RWPE2 (cell line): ENCODE results near the gene IGFALS.

Source experiments
- ATAC-seq: fragments of 200-7000 bp; cut with Tn5 transposase; 3 replicates; pipeline ENCODE4 v1.9.1; 2021; ENCODE audit warnings: low read depth
- DNase-seq: peaks from one replicate; pipeline ENCODE4 v3.0.0-alpha.2; 2020; ENCODE audit warnings: low spot score
- H3K27ac ChIP-seq: fragments of 450-650 bp; 2 replicates; pipeline ENCODE4 v1.5.1; 2017; ENCODE audit warnings: mild to moderate bottlenecking; ENCODE audit not compliant: poor library complexity, severe bottlenecking
- H3K27me3 ChIP-seq: fragments of 250-450 bp; sonication (Bioruptor Pico); 2 replicates; pipeline ENCODE4 v1.5.1; 2021; ENCODE audit warnings: mild to moderate bottlenecking, moderate library complexity; ENCODE audit not compliant: insufficient read depth, poor library complexity, severe bottlenecking
- H3K36me3 ChIP-seq: fragments of 250-450 bp; sonication (Bioruptor Pico); 2 replicates; pipeline ENCODE4 v1.5.1; 2020; ENCODE audit warnings: low read depth, mild to moderate bottlenecking, moderate library complexity
- H3K4me1 ChIP-seq: fragments of 250-450 bp; sonication (Bioruptor Pico); 2 replicates; pipeline ENCODE4 v1.5.1; 2021; ENCODE audit warnings: mild to moderate bottlenecking, moderate library complexity; ENCODE audit not compliant: insufficient read depth, poor library complexity, severe bottlenecking
- H3K4me3 ChIP-seq: fragments of 250-450 bp; sonication (Bioruptor Pico); 2 replicates; pipeline ENCODE4 v1.5.1; 2021; ENCODE audit warnings: mild to moderate bottlenecking, moderate library complexity; ENCODE audit not compliant: severe bottlenecking
- H3K9me3 ChIP-seq: fragments of 250-450 bp; sonication (Bioruptor Pico); 2 replicates; pipeline ENCODE4 v1.5.1; 2021; ENCODE audit warnings: mild to moderate bottlenecking, moderate library complexity; ENCODE audit not compliant: severe bottlenecking
- TF ChIP-seq, protein P1 (sequence below): fragments of 450-650 bp; IDR thresholded peaks from one replicate; pipeline ENCODE4 v1.5.1; 2017; ENCODE audit warnings: mild to moderate bottlenecking, moderate library complexity; ENCODE audit not compliant: poor library complexity, severe bottlenecking

IGFALS gene

DNA sequence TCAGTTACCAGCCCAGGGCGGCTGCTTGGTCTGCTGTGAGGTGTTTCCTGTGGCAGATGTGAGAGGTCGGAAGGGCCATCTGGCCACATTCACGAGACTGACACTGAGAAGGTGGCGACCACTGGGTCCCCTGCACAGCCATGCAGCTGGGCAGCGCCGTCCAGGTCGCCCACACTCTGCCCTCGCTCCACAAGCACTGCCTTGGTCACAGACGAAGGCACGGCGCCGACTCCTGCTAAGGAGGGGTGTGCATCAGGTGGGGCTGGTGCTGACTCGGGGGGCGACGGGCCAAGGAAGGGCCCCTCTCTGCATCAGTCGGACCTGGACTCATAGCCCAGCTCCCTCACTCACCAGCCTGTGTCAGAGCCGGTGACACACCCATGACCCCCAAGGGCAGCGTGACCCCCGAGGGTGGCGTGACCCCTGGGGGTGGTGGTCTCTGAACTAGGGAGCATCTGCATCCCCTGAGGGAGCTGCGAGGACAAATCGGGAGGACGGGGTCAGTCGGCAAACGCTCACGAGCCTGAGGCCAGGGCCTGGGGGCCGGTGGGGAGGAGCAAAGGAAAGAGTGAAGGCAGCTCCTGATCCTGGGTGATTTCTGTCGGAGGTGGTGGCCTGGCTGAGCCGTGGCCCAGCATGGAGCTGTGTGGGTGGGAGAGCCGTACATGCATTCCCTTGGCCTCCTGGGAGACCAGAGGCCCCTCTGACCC lies 52.6 kb downstream of the IGFALS start:
- H3K4me1 ChIP-seq, result peaks cover 11% of the 10 kb centered on the region
- H3K27me3 ChIP-seq, result no peaks in the 10 kb centered on the region
- DNase-seq (no peak), ATAC-seq (no peak)
- H3K27ac ChIP-seq, result no peak overlapping the region
- peaks cover 4% of the 10 kb centered on the region; the same call in 1 of the 2 replicates for H3K36me3 ChIP-seq
- no peak overlapping the region for H3K4me3 ChIP-seq
- TF ChIP-seq, protein P1, sequence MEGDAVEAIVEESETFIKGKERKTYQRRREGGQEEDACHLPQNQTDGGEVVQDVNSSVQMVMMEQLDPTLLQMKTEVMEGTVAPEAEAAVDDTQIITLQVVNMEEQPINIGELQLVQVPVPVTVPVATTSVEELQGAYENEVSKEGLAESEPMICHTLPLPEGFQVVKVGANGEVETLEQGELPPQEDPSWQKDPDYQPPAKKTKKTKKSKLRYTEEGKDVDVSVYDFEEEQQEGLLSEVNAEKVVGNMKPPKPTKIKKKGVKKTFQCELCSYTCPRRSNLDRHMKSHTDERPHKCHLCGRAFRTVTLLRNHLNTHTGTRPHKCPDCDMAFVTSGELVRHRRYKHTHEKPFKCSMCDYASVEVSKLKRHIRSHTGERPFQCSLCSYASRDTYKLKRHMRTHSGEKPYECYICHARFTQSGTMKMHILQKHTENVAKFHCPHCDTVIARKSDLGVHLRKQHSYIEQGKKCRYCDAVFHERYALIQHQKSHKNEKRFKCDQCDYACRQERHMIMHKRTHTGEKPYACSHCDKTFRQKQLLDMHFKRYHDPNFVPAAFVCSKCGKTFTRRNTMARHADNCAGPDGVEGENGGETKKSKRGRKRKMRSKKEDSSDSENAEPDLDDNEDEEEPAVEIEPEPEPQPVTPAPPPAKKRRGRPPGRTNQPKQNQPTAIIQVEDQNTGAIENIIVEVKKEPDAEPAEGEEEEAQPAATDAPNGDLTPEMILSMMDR, result no peak
- no peaks in the 10 kb centered on the region for H3K9me3 ChIP-seq
